IgD-negative memory B cell (primary cell): ENCODE data around the gene HSPG2. TPM values are rescaled to one million over a fixed set of nuclear protein-coding genes. Genes with fewer than 3 reads are reported as not detected.
A peak's percentile ranks its signal among the peaks of the same experiment; 100 is the strongest.
"Not testable (repeated sequence)": the region's sequence is repeated elsewhere in the genome, so short reads cannot be mapped to it uniquely, and the experiment has no call there.

ENCODE experiments used
- H3K27ac Mint-ChIP-seq, 3 donors: one replicate each; pipeline ENCODE4 v1.8.0; 2020 to 2022; ENCODE audit warnings: mild to moderate bottlenecking in 3 of 3, mixed read lengths in 3 of 3, moderate library complexity in 1 of 3
- H3K27me3 Mint-ChIP-seq: one replicate; pipeline ENCODE4 v1.8.0; 2021; ENCODE audit warnings: mixed read lengths
- H3K36me3 Mint-ChIP-seq: one replicate; pipeline ENCODE4 v1.8.0; 2020; ENCODE audit warnings: mild to moderate bottlenecking, mixed read lengths
- H3K4me1 Mint-ChIP-seq, 3 donors: one replicate each; pipeline ENCODE4 v1.8.0; 2020 to 2022; ENCODE audit warnings: mixed read lengths in 3 of 3, mild to moderate bottlenecking in 1 of 3
- H3K4me3 Mint-ChIP-seq, 4 donors: one replicate each; pipeline ENCODE4 v1.8.0; 2020 to 2022; ENCODE audit warnings: mild to moderate bottlenecking in 4 of 4, mixed read lengths in 4 of 4, moderate library complexity in 3 of 4
- H3K9me3 Mint-ChIP-seq, 3 donors: one replicate each; pipeline ENCODE4 v1.8.0; 2020 to 2021; ENCODE audit warnings: mixed read lengths in 3 of 3, mild to moderate bottlenecking in 1 of 3
- polyA plus RNA-seq: library from polyadenylated mRNA; unstranded; fragments of 300-500 nt; fragmentation: Illumina TruSeq; gene quantifications from one replicate; pipeline ENCODE4 v1.2.3, GENCODE V29; 2021

HSPG2 gene
- polyA plus RNA-seq, result 0.90 TPM

- H3K4me1 Mint-ChIP-seq, result peaks cover 0 to 10% (median 8%) of the 10 kb centered on the region in 3 donors
- H3K36me3 Mint-ChIP-seq, result peaks cover 2% of the 10 kb centered on the region
- no peaks in the 10 kb centered on the region for H3K9me3 Mint-ChIP-seq
- peak within 1 kb of the TSS in 2 of 3 donors; percentile 76 to 87 for H3K27ac Mint-ChIP-seq
- H3K27me3 Mint-ChIP-seq, result no peaks in the 10 kb centered on the region
- H3K4me3 Mint-ChIP-seq, result peak within 1 kb of the TSS; percentile 59 to 95 (median 93)
Observed at GRCh38 chr1:21937034-21937371, at the start of gene HSPG2. HSPG2 (minus strand) TSS chr1:21937310; CDS start chr1:21937217, 93 bp downstream.

- H3K27me3 Mint-ChIP-seq, H3K4me3 Mint-ChIP-seq, H3K9me3 Mint-ChIP-seq, H3K36me3 Mint-ChIP-seq, H3K27ac Mint-ChIP-seq, H3K4me1 Mint-ChIP-seq: not testable (repeated sequence)
Observed at GRCh38 chr1:21986386-21986785, 49.3 kb upstream of the HSPG2 start.

GRCh38 chr1:21985893-21986292, 48.8 kb upstream of the HSPG2 start:
- H3K36me3 Mint-ChIP-seq, H3K27me3 Mint-ChIP-seq, H3K27ac Mint-ChIP-seq, H3K4me1 Mint-ChIP-seq, H3K4me3 Mint-ChIP-seq, H3K9me3 Mint-ChIP-seq: not testable (repeated sequence)

- not testable (repeated sequence) for H3K27me3 Mint-ChIP-seq, H3K9me3 Mint-ChIP-seq, H3K27ac Mint-ChIP-seq, H3K36me3 Mint-ChIP-seq, H3K4me1 Mint-ChIP-seq, H3K4me3 Mint-ChIP-seq
Observed at GRCh38 chr1:21983539-21983938, 46.4 kb upstream of the HSPG2 start.

GRCh38 chr1:21982122-21982521, 45.0 kb upstream of the HSPG2 start:
- H3K4me1 Mint-ChIP-seq, H3K36me3 Mint-ChIP-seq, H3K27ac Mint-ChIP-seq, H3K9me3 Mint-ChIP-seq, H3K27me3 Mint-ChIP-seq, H3K4me3 Mint-ChIP-seq: not testable (repeated sequence)

- H3K36me3 Mint-ChIP-seq, H3K4me3 Mint-ChIP-seq, H3K27ac Mint-ChIP-seq, H3K9me3 Mint-ChIP-seq, H3K27me3 Mint-ChIP-seq, H3K4me1 Mint-ChIP-seq: not testable (repeated sequence)
Observed at GRCh38 chr1:21981253-21981652, 44.1 kb upstream of the HSPG2 start.

- H3K27ac Mint-ChIP-seq, H3K36me3 Mint-ChIP-seq, H3K4me1 Mint-ChIP-seq, H3K9me3 Mint-ChIP-seq, H3K4me3 Mint-ChIP-seq, H3K27me3 Mint-ChIP-seq: not testable (repeated sequence)
Observed at GRCh38 chr1:21980515-21981220, 43.6 kb upstream of the HSPG2 start.

- H3K27me3 Mint-ChIP-seq, H3K27ac Mint-ChIP-seq, H3K4me1 Mint-ChIP-seq, H3K9me3 Mint-ChIP-seq, H3K4me3 Mint-ChIP-seq, H3K36me3 Mint-ChIP-seq: not testable (repeated sequence)
Observed at GRCh38 chr1:21978209-21978608, 41.1 kb upstream of the HSPG2 start.

GRCh38 chr1:21976703-21977239, 39.7 kb upstream of the HSPG2 start, which contains the start of gene CELA3B:
CELA3B (plus strand) TSS chr1:21977022; CDS start chr1:21977040, 18 bp downstream.
- H3K36me3 Mint-ChIP-seq, H3K27me3 Mint-ChIP-seq, H3K4me1 Mint-ChIP-seq, H3K9me3 Mint-ChIP-seq, H3K27ac Mint-ChIP-seq: not testable (repeated sequence)
- H3K4me3 Mint-ChIP-seq, result peak within 1 kb of the TSS in 1 of 4 donors; percentile 8

- H3K27ac Mint-ChIP-seq, H3K4me3 Mint-ChIP-seq, H3K27me3 Mint-ChIP-seq, H3K36me3 Mint-ChIP-seq, H3K9me3 Mint-ChIP-seq, H3K4me1 Mint-ChIP-seq: not testable (repeated sequence)
Observed at GRCh38 chr1:21975296-21975695, 38.2 kb upstream of the HSPG2 start.

- H3K4me1 Mint-ChIP-seq, H3K36me3 Mint-ChIP-seq, H3K27ac Mint-ChIP-seq, H3K4me3 Mint-ChIP-seq, H3K27me3 Mint-ChIP-seq, H3K9me3 Mint-ChIP-seq: not testable (repeated sequence)
Observed at GRCh38 chr1:21974699-21975098, 37.6 kb upstream of the HSPG2 start.

GRCh38 chr1:21973948-21974347, 36.8 kb upstream of the HSPG2 start:
- H3K27ac Mint-ChIP-seq, H3K4me1 Mint-ChIP-seq, H3K36me3 Mint-ChIP-seq, H3K4me3 Mint-ChIP-seq, H3K9me3 Mint-ChIP-seq, H3K27me3 Mint-ChIP-seq: not testable (repeated sequence)

GRCh38 chr1:21972973-21973441, 35.9 kb upstream of the HSPG2 start:
- H3K4me1 Mint-ChIP-seq, H3K27ac Mint-ChIP-seq, H3K27me3 Mint-ChIP-seq, H3K4me3 Mint-ChIP-seq, H3K9me3 Mint-ChIP-seq, H3K36me3 Mint-ChIP-seq: not testable (repeated sequence)

- H3K27ac Mint-ChIP-seq, H3K4me3 Mint-ChIP-seq, H3K4me1 Mint-ChIP-seq, H3K36me3 Mint-ChIP-seq, H3K9me3 Mint-ChIP-seq, H3K27me3 Mint-ChIP-seq: not testable (repeated sequence)
Observed at GRCh38 chr1:21970523-21970922, 33.4 kb upstream of the HSPG2 start.

- not testable (repeated sequence) for H3K4me1 Mint-ChIP-seq, H3K36me3 Mint-ChIP-seq, H3K4me3 Mint-ChIP-seq, H3K9me3 Mint-ChIP-seq, H3K27ac Mint-ChIP-seq, H3K27me3 Mint-ChIP-seq
Observed at GRCh38 chr1:21969066-21969465, 32.0 kb upstream of the HSPG2 start.

- H3K4me3 Mint-ChIP-seq, H3K9me3 Mint-ChIP-seq, H3K4me1 Mint-ChIP-seq: not testable (repeated sequence)
Observed at GRCh38 chr1:21967216-21967615, 30.1 kb upstream of the HSPG2 start.

More at GRCh38 chr1:21967216-21967615, 30.1 kb upstream of the HSPG2 start:
- not testable (repeated sequence) for H3K36me3 Mint-ChIP-seq, H3K27ac Mint-ChIP-seq, H3K27me3 Mint-ChIP-seq
